ENCODE data around the gene KRT79. TPM values are rescaled to one million over a fixed set of nuclear protein-coding genes. Genes with fewer than 3 reads are reported as not detected.

KRT79 gene
- total RNA-seq, 4 donors from 2014 or later = 1.8 TPM; not detected in 3

- Histone ChIP-seq H3K27ac (peak overlapping the region; percentile 93 to 99 (median 97)), H3K27me3 (peaks cover 0 to 8% (median 0%) of the 10 kb centered on the region in 4 donors), H3K9me3 (no peaks in the 10 kb centered on the region), H3K36me3 (no peaks in the 10 kb centered on the region), H3K4me3 (no peak overlapping the region), H3K4me1 (peaks cover 60 to 82% (median 62%) of the 10 kb centered on the region in 3 donors)
- DNase-seq = no peak
- intact Hi-C loops (cut with DNase I) = loop anchor here (5.0 to 10.0 kb wide), 3 partner anchors 295 to 725 kb away; partner anchors contain the start of gene KRT5
- WGBS, 2 donors = 31 to 78% methylated on average over 3 of the region's 3 CpGs
- peak in 1 of 6 experiments; percentile 7 for TF ChIP-seq CTCF (IDR thresholded peaks at IDR 0.05)
- TF ChIP-seq POLR2A (IDR thresholded peaks at IDR 0.05) = no peak
Measured at GRCh38 chr12:52877242-52877641, 43.1 kb upstream of the KRT79 start.

- H3K9me3 ChIP-seq = no peaks in the 10 kb centered on the region
- H3K4me3 ChIP-seq = no peak overlapping the region
- no peak for DNase-seq
- TF ChIP-seq POLR2A (IDR thresholded peaks at IDR 0.05) (peak in 1 of 4 donors; percentile 5), CTCF (IDR thresholded peaks at IDR 0.05) (no peak)
- H3K27me3 ChIP-seq = peaks cover 0 to 8% (median 0%) of the 10 kb centered on the region in 4 donors
- intact Hi-C loops (cut with DNase I) = loop anchor here (5.0 to 10.0 kb wide), 3 partner anchors 294 to 724 kb away; partner anchors contain the start of gene KRT5
- H3K4me1 ChIP-seq = peaks cover 68 to 91% (median 70%) of the 10 kb centered on the region in 3 donors
- H3K27ac ChIP-seq = peak overlapping the region; percentile 93 to 99 (median 97)
- H3K36me3 ChIP-seq = no peaks in the 10 kb centered on the region
- WGBS, 2 donors = 45 to 74% methylated on average over 6 to 7 of the region's 7 CpGs
Measured at GRCh38 chr12:52876372-52876771, 42.3 kb upstream of the KRT79 start.

- Histone ChIP-seq H3K4me3 (peak overlapping the region; percentile 21 to 71 (median 46)), H3K27me3 (no peaks in the 10 kb centered on the region), H3K9me3 (no peaks in the 10 kb centered on the region), H3K36me3 (no peaks in the 10 kb centered on the region), H3K4me1 (peaks cover 82 to 98% (median 84%) of the 10 kb centered on the region in 3 donors), H3K27ac (peak overlapping the region; percentile 93 to 99 (median 97))
- 57 to 96% methylated on average over 4 to 9 of the region's 10 CpGs for WGBS, 2 donors
- intact Hi-C loops (cut with DNase I) = loop anchor here (5.0 to 10.0 kb wide), 3 partner anchors 293 to 723 kb away; partner anchors contain the start of gene KRT5
- TF ChIP-seq POLR2A (IDR thresholded peaks at IDR 0.05) (no peak), CTCF (IDR thresholded peaks at IDR 0.05) (no peak)
- no peak for DNase-seq
Measured at GRCh38 chr12:52874573-52875435, 40.7 kb upstream of the KRT79 start.

GRCh38 chr12:52873832-52874572 lies 39.9 kb upstream of the KRT79 start:
- peaks cover 79 to 98% (median 84%) of the 10 kb centered on the region in 3 donors for H3K4me1 ChIP-seq
- intact Hi-C loops (cut with DNase I) = loop anchor here (10.0 kb wide), 1 partner anchor 349 kb away; the partner anchor contains the start of gene KRT5
- WGBS, 2 donors = 0% methylated on average over 8 of the region's 55 CpGs; no CpG with 5 or more reads in 1 of the 2 donors
- H3K4me3 ChIP-seq = peak overlapping the region; percentile 21 to 71 (median 46)
- H3K9me3 ChIP-seq = no peaks in the 10 kb centered on the region
- no peak for DNase-seq
- TF ChIP-seq CTCF (IDR thresholded peaks at IDR 0.05) = no peak
- peak in 1 of 4 donors; percentile 37 for TF ChIP-seq POLR2A (IDR thresholded peaks at IDR 0.05)
- no peaks in the 10 kb centered on the region for H3K27me3 ChIP-seq
- peak overlapping the region; percentile 93 to 99 (median 97) for H3K27ac ChIP-seq
- no peaks in the 10 kb centered on the region for H3K36me3 ChIP-seq
